Neuronal stem cell (in vitro differentiated cells): Measurements from ENCODE around the gene XCL1. TPM values are rescaled to one million over a fixed set of nuclear protein-coding genes. Genes with fewer than 3 reads are reported as not detected.
"Not testable (repeated sequence)": the region's sequence is repeated elsewhere in the genome, so short reads cannot be mapped to it uniquely, and the experiment has no call there.

Experiments used
- DNase-seq: peaks from one replicate; pipeline ENCODE4 v3.0.0-alpha.2; 2013; ENCODE audit warnings: low spot score
- H2AFZ ChIP-seq: one replicate; pipeline ENCODE4 v1.6.1; 2013; ENCODE audit warnings: mild to moderate bottlenecking, low read length, inconsistent platforms
- H2AK5ac ChIP-seq: 2 replicates; pipeline ENCODE4 v1.6.1; 2013; ENCODE audit warnings: low read depth, mild to moderate bottlenecking, inconsistent platforms, low read length, moderate library complexity, mixed read lengths
- H2BK120ac ChIP-seq: 2 replicates; pipeline ENCODE4 v1.6.1; 2013; ENCODE audit warnings: low read depth, mild to moderate bottlenecking, inconsistent platforms, low read length, moderate library complexity, mixed read lengths
- H2BK12ac ChIP-seq: one replicate; pipeline ENCODE4 v1.6.1; 2013; ENCODE audit warnings: low read length, inconsistent platforms
- H2BK15ac ChIP-seq: 2 replicates; pipeline ENCODE4 v1.6.1; 2013; ENCODE audit warnings: mild to moderate bottlenecking, low read length, inconsistent platforms, mixed read lengths
- H2BK5ac ChIP-seq: one replicate; pipeline ENCODE4 v1.6.1; 2013; ENCODE audit warnings: inconsistent platforms, mild to moderate bottlenecking, low read length, moderate library complexity
- H3K14ac ChIP-seq: one replicate; pipeline ENCODE4 v1.6.1; 2013; ENCODE audit warnings: low read length, inconsistent platforms
- H3K18ac ChIP-seq: 2 replicates; pipeline ENCODE4 v1.6.1; 2013; ENCODE audit warnings: low read length, inconsistent platforms
- H3K23ac ChIP-seq: 2 replicates; pipeline ENCODE4 v1.6.1; 2013; ENCODE audit warnings: low read depth, mild to moderate bottlenecking, mixed read lengths, low read length, inconsistent platforms; ENCODE audit not compliant: poor library complexity
- H3K27ac ChIP-seq: replicated peaks from 3 replicates; pipeline ENCODE4 v1.5.1; 2013; ENCODE audit warnings: low read length, inconsistent platforms
- H3K27me3 ChIP-seq, 3 experiments: 2 replicates each; pipeline ENCODE4 v1.6.1; 2013; ENCODE audit warnings: low read length in 3 of 3, mild to moderate bottlenecking in 2 of 3, inconsistent platforms in 1 of 3, low read depth in 1 of 3, mixed read lengths in 1 of 3, moderate library complexity in 1 of 3; ENCODE audit not compliant: control insufficient read depth in 3 of 3, insufficient read depth in 3 of 3
- H3K36me3 ChIP-seq, 2 donors: replicated peaks in 1 of 2; 2 replicates each; pipeline ENCODE4 v1.6.1; 2013; ENCODE audit warnings: low read length in 2 of 2; ENCODE audit not compliant: control insufficient read depth in 2 of 2, insufficient read depth in 2 of 2
- H3K4ac ChIP-seq: 2 replicates; pipeline ENCODE4 v1.6.1; 2013; ENCODE audit warnings: inconsistent platforms, mild to moderate bottlenecking, low read length, moderate library complexity
- H3K4me1 ChIP-seq, 2 donors: 1 replicate in 1 of 2; 2 replicates in 1 of 2; pipeline ENCODE4 v1.6.1; 2013; ENCODE audit warnings: low read length in 2 of 2, low read depth in 1 of 2; ENCODE audit not compliant: control insufficient read depth in 2 of 2, insufficient read depth in 1 of 2
- H3K4me2 ChIP-seq: one replicate; pipeline ENCODE4 v1.6.1; 2013; ENCODE audit warnings: mild to moderate bottlenecking, low read length, inconsistent platforms; ENCODE audit not compliant: insufficient read depth, poor library complexity, severe bottlenecking
- H3K4me3 ChIP-seq, 2 donors: 2 replicates each; pipeline ENCODE4 v1.5.1; 2013; ENCODE audit warnings: low read length in 2 of 2, mild to moderate bottlenecking in 2 of 2, inconsistent platforms in 1 of 2, moderate library complexity in 1 of 2
- H3K79me1 ChIP-seq: one replicate; pipeline ENCODE4 v1.6.1; 2013; ENCODE audit warnings: low read depth, mild to moderate bottlenecking, inconsistent platforms, low read length, moderate library complexity
- H3K9ac ChIP-seq: one replicate; pipeline ENCODE4 v1.6.1; 2013; ENCODE audit warnings: mild to moderate bottlenecking, low read depth, low read length, inconsistent platforms; ENCODE audit not compliant: poor library complexity
- H3K9me3 ChIP-seq, 2 donors: replicated peaks in 1 of 2; 2 replicates each; pipeline versions ENCODE3 to v1.6.1; 2013; ENCODE audit warnings: low read length in 2 of 2, mild to moderate bottlenecking in 2 of 2, inconsistent platforms in 1 of 2, low read depth in 1 of 2, mixed read lengths in 1 of 2, moderate library complexity in 1 of 2; ENCODE audit not compliant: control insufficient read depth in 2 of 2, insufficient read depth in 1 of 2
- H4K8ac ChIP-seq: one replicate; pipeline ENCODE4 v1.6.1; 2013; ENCODE audit warnings: low read depth, mild to moderate bottlenecking, inconsistent platforms, low read length, moderate library complexity
- H4K91ac ChIP-seq: one replicate; pipeline ENCODE4 v1.6.1; 2013; ENCODE audit warnings: low read length, low read depth, mild to moderate bottlenecking, inconsistent platforms; ENCODE audit not compliant: poor library complexity
- WGBS, 2 donors: extraction: QIAGEN DNeasy Blood & Tissue Kit; methylation state at CpG; one replicate each; pipeline ENCODE4 v1.1.7; 2013; ENCODE audit warnings: missing lambda C conversion rate in 2 of 2, mixed read lengths in 1 of 2; ENCODE audit not compliant: insufficient read length in 2 of 2, insufficient replicate concordance in 1 of 2; ENCODE audit errors: extremely low coverage in 2 of 2; 5-methylcytosine and 5-hydroxymethylcytosine counted together
- polyA plus RNA-seq, 2 experiments: library from polyadenylated mRNA; stranded (reverse); fragments of 200-250 nt; gene quantifications; one replicate each; pipeline ENCODE4 v1.2.3, GENCODE V29; 2013

Gene XCL1, protein sequence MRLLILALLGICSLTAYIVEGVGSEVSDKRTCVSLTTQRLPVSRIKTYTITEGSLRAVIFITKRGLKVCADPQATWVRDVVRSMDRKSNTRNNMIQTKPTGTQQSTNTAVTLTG
- 0.17 TPM for polyA plus RNA-seq (2013, experiment 1 of 2)
- 0.11 TPM for polyA plus RNA-seq (2013, experiment 2 of 2)

DNA sequence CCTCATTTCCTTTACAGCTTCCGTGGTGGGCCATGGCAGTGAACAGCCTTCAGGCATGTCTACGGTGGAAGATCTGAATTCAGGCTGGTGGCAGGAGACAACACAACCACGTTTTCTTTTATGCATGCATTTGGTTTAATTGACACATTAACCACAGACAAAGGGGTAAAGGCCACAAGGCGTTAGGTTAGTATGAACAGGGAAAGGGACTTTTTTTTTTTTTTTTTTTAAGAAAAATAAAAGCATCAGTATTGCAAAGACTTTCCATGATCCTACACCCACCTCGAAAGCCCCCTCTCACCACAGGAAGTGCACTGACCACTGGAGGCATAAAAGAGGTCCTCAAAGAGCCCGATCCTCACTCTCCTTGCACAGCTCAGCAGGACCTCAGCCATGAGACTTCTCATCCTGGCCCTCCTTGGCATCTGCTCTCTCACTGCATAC lies at the start of gene XCL1:
Gene XCL1, plus strand, starts transcription at position 361 of the 444 bp plus-strand sequence. Its CDS starts 33 bp downstream, at position 394.
- H3K9me3 ChIP-seq, H3K14ac ChIP-seq, H3K27me3 ChIP-seq, H3K79me1 ChIP-seq, H3K36me3 ChIP-seq, H3K18ac ChIP-seq, H2BK5ac ChIP-seq, H3K23ac ChIP-seq, DNase-seq, H2AK5ac ChIP-seq, H3K4ac ChIP-seq, H2BK120ac ChIP-seq, H4K8ac ChIP-seq, H2AFZ ChIP-seq, H4K91ac ChIP-seq, H3K4me3 ChIP-seq, H2BK15ac ChIP-seq, H3K4me1 ChIP-seq, H3K27ac ChIP-seq, H3K4me2 ChIP-seq, H3K9ac ChIP-seq, H2BK12ac ChIP-seq: not testable (repeated sequence)
- WGBS, 2 donors: no CpG with 5 or more reads among the region's 6 CpGs

DNA sequence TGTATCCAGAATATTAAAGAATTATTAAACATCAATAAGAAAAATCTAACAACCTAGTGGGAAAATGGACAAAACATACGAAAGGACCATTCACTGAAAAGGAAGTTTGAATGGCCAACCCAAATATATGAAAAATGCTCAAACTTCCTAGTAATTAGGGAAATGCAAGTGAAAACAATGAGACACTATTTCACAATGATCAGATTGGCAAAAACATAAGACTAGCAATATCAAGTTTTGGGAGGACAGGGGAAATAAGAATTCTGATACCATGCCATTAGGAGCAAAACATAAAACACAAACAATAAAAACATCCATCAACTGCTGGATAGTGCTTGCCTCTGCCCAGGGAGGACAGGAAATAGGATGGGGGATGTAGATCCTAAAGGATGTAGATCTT lies 46.9 kb upstream of the XCL1 start:
- no peak overlapping the region for H3K14ac ChIP-seq
- no peaks in the 10 kb centered on the region for H3K79me1 ChIP-seq
- no peak overlapping the region for H3K4me2 ChIP-seq
- DNase-seq: no peak
- no peak overlapping the region for H4K91ac ChIP-seq
- H3K4ac ChIP-seq: no peak overlapping the region
- no peak overlapping the region for H2BK15ac ChIP-seq
- no peak overlapping the region for H3K23ac ChIP-seq
- H3K27ac ChIP-seq: no peak overlapping the region
- H2BK5ac ChIP-seq: no peak overlapping the region
- no peak overlapping the region for H2AFZ ChIP-seq
- no peak overlapping the region for H2BK12ac ChIP-seq
- H3K18ac ChIP-seq: no peak overlapping the region
- no peaks in the 10 kb centered on the region for H3K4me1 ChIP-seq
- no peaks in the 10 kb centered on the region for H3K36me3 ChIP-seq
- no peak overlapping the region for H2AK5ac ChIP-seq
- H3K4me3 ChIP-seq: no peak overlapping the region
- H3K9me3 ChIP-seq: peaks cover 0 to 2% of the 10 kb centered on the region in 2 donors
- no peak overlapping the region for H2BK120ac ChIP-seq
- no peaks in the 10 kb centered on the region for H3K27me3 ChIP-seq
- H3K9ac ChIP-seq: no peak overlapping the region
- no peak overlapping the region for H4K8ac ChIP-seq
- no CpG with 5 or more reads among the region's 1 CpG for WGBS, 2 donors

DNA sequence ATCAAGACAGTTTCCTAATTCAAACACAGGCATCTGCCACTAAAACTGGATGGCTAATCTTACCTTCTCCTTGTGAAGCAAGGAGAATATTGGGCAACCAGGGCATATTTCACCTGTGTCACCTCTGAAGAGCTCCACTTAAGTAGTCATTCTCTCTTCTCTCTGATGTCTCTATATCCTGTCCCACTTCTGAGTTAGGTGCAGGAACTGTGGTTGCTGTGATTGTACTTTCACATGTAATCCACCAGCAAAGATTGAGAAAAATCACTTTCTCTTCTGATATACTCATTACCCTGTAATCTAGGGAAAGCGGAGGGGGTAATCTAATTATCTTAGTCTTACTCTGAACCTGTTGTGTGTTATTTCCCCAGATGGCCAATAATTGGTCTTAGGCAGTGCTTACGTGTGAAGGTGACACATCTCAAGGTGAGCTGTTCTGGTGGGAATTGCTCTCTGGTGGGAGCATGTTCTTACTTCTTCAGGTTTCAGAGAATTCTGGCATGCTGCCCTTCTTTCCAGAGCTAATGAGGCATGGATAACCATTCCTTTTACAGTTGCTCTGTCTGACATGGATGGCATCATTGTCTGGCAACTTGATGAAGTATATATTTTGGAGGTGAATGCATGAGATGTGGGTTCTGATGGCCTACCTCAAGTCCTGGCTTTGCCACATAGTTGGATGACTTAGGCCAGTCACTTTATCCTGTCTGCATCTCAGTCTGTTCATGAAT lies 44.6 kb upstream of the XCL1 start:
- Histone ChIP-seq H3K9me3 (no peaks in the 10 kb centered on the region), H4K8ac (no peak overlapping the region), H2BK5ac (no peak overlapping the region), H3K4me2 (no peak overlapping the region), H3K79me1 (no peaks in the 10 kb centered on the region), H3K27me3 (no peaks in the 10 kb centered on the region), H2AK5ac (no peak overlapping the region), H3K36me3 (no peaks in the 10 kb centered on the region), H2BK120ac (no peak overlapping the region), H3K4ac (no peak overlapping the region), H3K9ac (no peak overlapping the region), H2BK15ac (no peak overlapping the region), H2AFZ (no peak overlapping the region), H3K27ac (no peak overlapping the region), H3K18ac (no peak overlapping the region), H3K23ac (no peak overlapping the region), H3K4me3 (no peak overlapping the region), H3K4me1 (no peaks in the 10 kb centered on the region), H3K14ac (no peak overlapping the region), H2BK12ac (no peak overlapping the region), H4K91ac (no peak overlapping the region)
- WGBS, 2 donors: no CpG with 5 or more reads among the region's 2 CpGs
- no peak for DNase-seq

DNA sequence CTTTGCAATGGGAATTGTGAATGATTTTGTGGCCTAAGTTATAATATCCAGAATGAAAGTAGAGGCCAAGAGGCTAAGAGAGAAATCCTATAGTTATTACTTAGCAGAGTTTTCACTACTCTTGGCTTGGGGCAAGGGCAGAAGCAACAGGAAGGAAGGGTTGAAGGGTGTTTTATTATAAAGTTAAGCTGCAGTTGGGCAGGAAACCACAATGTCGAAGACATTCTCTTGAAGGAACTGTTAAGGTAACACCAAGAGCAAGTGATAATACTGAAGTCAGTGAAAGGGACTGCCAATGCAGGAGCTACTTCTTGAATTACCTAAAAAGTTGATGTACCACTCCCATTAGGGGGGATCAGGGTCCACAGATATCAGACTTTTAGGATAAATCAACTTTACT lies 40.9 kb upstream of the XCL1 start:
- Histone ChIP-seq H4K8ac (no peak overlapping the region), H3K27me3 (no peaks in the 10 kb centered on the region), H3K18ac (no peak overlapping the region), H2BK5ac (no peak overlapping the region), H3K4ac (no peak overlapping the region), H2BK120ac (no peak overlapping the region), H3K36me3 (no peaks in the 10 kb centered on the region), H3K9ac (no peak overlapping the region), H3K79me1 (no peaks in the 10 kb centered on the region), H3K9me3 (no peaks in the 10 kb centered on the region), H3K14ac (no peak overlapping the region), H3K23ac (no peak overlapping the region), H3K4me2 (no peak overlapping the region), H4K91ac (no peak overlapping the region), H2BK15ac (no peak overlapping the region), H2BK12ac (no peak overlapping the region), H3K27ac (no peak overlapping the region), H2AFZ (no peak overlapping the region), H2AK5ac (no peak overlapping the region), H3K4me3 (no peak overlapping the region), H3K4me1 (no peaks in the 10 kb centered on the region)
- whole genome bisulfite sequencing, 2 donors: no CpG with 5 or more reads among the region's 1 CpG
- no peak for DNase-seq
